Naive thymus-derived CD8-positive, alpha-beta T cell (primary cell): ENCODE measurements around the gene ZNF254. TPM values are rescaled to one million over a fixed set of nuclear protein-coding genes. Genes with fewer than 3 reads are reported as not detected.

ENCODE experiments used
- ATAC-seq, 2 donors: fragments of 150-1000 bp; cut with Tn5 transposase in 1 of 2; sonication (Bioruptor Pico), chemical (Tn5 transposase) in 1 of 2; 1 replicate in 1 of 2; 2 replicates in 1 of 2; pipeline ENCODE4 v1.10.0; 2021; ENCODE audit warnings: mild to moderate bottlenecking in 2 of 2, moderate library complexity in 2 of 2
- POLR2A ChIA-PET: fragments of 350-600 bp; sonication (Branson Sonifier 250); formaldehyde crosslinking; loops from one replicate; lab custom pipeline; 2021; ENCODE audit warnings: antibody characterized with exemption; lab: Charles Lee
- DNase-seq, 10 donors: peaks; one replicate each; pipeline versions ENCODE4 v3.0.0 to v3.0.0-alpha.2; 2020 to 2022
- H3K27ac Mint-ChIP-seq, 10 donors: one replicate each; pipeline ENCODE4 v1.8.0; 2020 to 2022; ENCODE audit warnings: mild to moderate bottlenecking in 10 of 10, mixed read lengths in 10 of 10, moderate library complexity in 4 of 10, inconsistent platforms in 1 of 10
- H3K27me3 Mint-ChIP-seq, 5 donors: one replicate each; pipeline ENCODE4 v1.8.0; 2021 to 2022; ENCODE audit warnings: mixed read lengths in 5 of 5
- H3K36me3 Mint-ChIP-seq, 3 donors: one replicate each; pipeline ENCODE4 v1.8.0; 2020 to 2022; ENCODE audit warnings: mixed read lengths in 3 of 3, mild to moderate bottlenecking in 2 of 3, inconsistent platforms in 1 of 3
- H3K4me1 Mint-ChIP-seq, 4 donors: one replicate each; pipeline ENCODE4 v1.8.0; 2021 to 2022; ENCODE audit warnings: mixed read lengths in 4 of 4
- H3K4me3 Mint-ChIP-seq, 10 donors: one replicate each; pipeline ENCODE4 v1.8.0; 2020 to 2022; ENCODE audit warnings: mild to moderate bottlenecking in 10 of 10, mixed read lengths in 10 of 10, moderate library complexity in 6 of 10, inconsistent platforms in 1 of 10
- H3K9me3 Mint-ChIP-seq, 9 donors: one replicate each; pipeline ENCODE4 v1.8.0; 2020 to 2022; ENCODE audit warnings: mixed read lengths in 9 of 9, mild to moderate bottlenecking in 3 of 9, inconsistent platforms in 1 of 9, moderate library complexity in 1 of 9
- polyA plus RNA-seq, 3 donors: library from polyadenylated mRNA; unstranded; fragments of 300-500 nt; fragmentation: Illumina TruSeq; gene quantifications; one replicate each; pipeline ENCODE4 v1.2.3, GENCODE V29; 2021
- total RNA-seq, 8 experiments: library from RNA in 2 of 8; stranded (reverse) in 2 of 8; gene quantifications; one replicate each; pipeline ENCODE4 v1.2.3 and lab custom pipeline; 2021 to 2026

Gene ZNF254
- total and polyA plus RNA-seq, 5 experiments from 2014 or later, result 5.0 to 21.3 (median 8.0) TPM

DNA sequence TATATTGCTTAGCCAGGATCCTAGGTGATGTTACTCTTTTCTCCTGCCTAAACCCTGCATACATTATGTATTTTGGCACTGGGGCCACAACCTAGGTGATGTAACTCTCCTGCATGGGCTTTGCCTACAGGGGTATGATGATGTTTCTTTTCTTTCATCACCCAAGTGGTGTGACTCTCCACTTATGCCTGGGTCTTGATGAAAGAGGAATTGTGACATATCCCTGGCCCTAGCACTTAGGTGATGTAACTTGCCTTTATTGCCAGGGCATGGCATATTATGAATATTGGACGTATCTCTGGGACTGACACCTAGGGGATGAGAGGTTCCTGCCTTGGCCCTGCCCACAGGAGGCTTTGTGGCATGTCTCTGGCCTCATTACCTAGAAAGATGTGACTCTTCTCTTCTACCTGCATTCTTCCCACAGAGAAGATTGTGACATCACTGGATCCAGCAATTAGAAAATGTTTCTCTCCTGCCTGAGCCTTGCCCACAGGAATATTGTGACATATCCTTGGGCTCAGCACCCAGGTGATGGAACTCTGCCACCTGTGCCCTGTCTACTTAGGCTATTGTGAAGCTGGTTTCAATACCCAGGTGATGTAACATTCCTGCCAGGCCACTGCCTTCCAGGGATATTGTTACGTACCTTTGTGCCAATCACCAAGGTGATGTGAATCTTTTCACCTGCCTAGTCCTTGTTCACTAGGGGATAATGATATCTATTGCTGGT lies 27.3 kb upstream of the ZNF254 start:
- Mint-ChIP-seq H3K4me1 (peaks cover 0 to 5% (median 2%) of the 10 kb centered on the region in 4 donors), H3K27ac (no peak overlapping the region), H3K9me3 (no peaks in the 10 kb centered on the region), H3K36me3 (peaks cover 5 to 48% (median 22%) of the 10 kb centered on the region in 3 donors), H3K27me3 (no peaks in the 10 kb centered on the region), H3K4me3 (no peak overlapping the region)
- ATAC-seq, result no peak
- no peak for DNase-seq
- POLR2A ChIA-PET, result no interaction called here

DNA sequence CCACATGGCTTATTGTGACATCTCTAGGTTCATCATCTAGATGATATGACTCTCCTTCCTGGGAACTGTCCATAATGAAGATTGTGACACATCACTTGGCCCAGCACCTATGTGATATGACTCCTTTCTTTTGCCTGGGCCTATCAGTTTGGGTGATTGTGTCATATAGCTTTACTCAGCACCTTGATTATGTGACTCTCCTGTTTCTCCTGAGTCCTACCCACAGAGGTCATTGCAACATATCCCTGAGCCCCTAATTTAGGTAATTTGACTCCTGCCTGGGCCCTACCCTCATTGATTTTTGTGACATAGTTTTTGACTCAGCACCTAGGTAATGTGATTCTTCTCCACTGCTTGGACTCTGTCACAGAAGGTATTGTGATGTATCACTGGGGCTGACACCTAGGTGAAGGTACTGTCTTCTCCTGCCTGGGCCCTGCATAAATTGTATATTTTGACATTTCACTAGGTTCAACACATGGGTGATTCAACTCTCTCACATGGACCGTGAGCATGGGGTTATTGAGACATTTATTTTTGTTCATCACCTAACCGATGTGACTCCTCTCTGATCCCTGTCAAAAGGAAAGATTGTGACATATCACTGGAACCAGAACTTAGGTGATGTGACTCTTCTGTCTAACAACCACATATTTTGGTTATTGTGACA lies 26.2 kb upstream of the ZNF254 start:
- peaks cover 0 to 5% (median 2%) of the 10 kb centered on the region in 4 donors for H3K4me1 Mint-ChIP-seq
- H3K27ac Mint-ChIP-seq, result peak overlapping the region in 2 of 10 donors; percentile 9 to 39
- ATAC-seq (no peak), DNase-seq (no peak)
- peaks cover 5 to 41% (median 22%) of the 10 kb centered on the region in 3 donors for H3K36me3 Mint-ChIP-seq
- no peaks in the 10 kb centered on the region for H3K9me3 Mint-ChIP-seq
- POLR2A ChIA-PET, result no interaction called here
- H3K27me3 Mint-ChIP-seq, result no peaks in the 10 kb centered on the region
- H3K4me3 Mint-ChIP-seq, result no peak overlapping the region

DNA sequence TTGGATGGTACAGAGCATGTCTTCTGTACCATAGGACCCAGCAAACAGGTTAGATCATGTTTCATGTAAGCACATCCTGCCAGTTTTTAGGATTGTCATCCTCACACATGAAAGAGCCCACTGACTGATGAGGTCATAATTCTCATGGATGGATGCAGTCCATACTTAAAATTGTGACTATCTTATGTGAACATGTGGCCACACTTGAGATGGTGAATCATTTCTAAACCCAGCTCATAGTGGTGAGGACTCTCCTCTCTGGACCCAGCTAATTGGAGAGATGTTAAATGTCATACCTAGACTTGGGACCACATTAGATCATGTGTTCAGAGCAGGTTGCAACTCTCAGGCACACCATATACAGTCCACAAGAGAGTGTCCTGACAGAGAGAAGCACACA lies 24.8 kb upstream of the ZNF254 start:
- DNase-seq, result no peak
- Mint-ChIP-seq H3K4me1 (peaks cover 0 to 10% (median 4%) of the 10 kb centered on the region in 4 donors), H3K4me3 (no peak overlapping the region), H3K9me3 (no peaks in the 10 kb centered on the region), H3K36me3 (peaks cover 5 to 37% (median 24%) of the 10 kb centered on the region in 3 donors), H3K27ac (peak overlapping the region in 4 of 10 donors; percentile 51 to 72 (median 70)), H3K27me3 (no peaks in the 10 kb centered on the region)
- POLR2A ChIA-PET, result interaction anchor here (0.6 to 0.7 kb wide), 2 partner anchors 26 to 303 kb away, joined by 3 read pairs; no protein-coding TSS in a partner anchor
- no peak for ATAC-seq

DNA sequence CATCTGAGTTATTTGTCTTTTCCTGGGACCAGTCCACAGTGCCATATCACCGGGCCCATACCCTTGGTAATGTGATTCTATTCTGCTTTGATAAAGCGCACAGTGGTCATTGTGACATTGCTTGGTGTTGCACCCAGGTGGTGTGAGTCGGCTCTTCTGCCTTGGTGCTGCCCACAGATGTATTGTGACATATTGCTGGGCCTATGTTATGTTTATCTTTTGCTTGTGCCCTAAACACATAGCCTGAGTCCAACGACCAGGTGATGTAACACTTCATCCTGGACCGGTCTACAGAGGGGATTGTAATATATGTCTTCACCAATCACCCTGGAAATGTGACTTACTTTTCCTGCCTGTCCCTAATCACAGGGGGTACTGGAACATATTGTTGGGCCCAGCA lies 23.7 kb upstream of the ZNF254 start:
- Mint-ChIP-seq H3K9me3 (no peaks in the 10 kb centered on the region), H3K4me1 (peaks cover 0 to 11% (median 5%) of the 10 kb centered on the region in 4 donors), H3K27ac (peak overlapping the region in 1 of 10 donors; percentile 23), H3K27me3 (no peaks in the 10 kb centered on the region), H3K4me3 (no peak overlapping the region), H3K36me3 (peaks cover 5 to 37% (median 29%) of the 10 kb centered on the region in 3 donors)
- POLR2A ChIA-PET, result no interaction called here
- ATAC-seq, result no peak
- DNase-seq, result no peak

DNA sequence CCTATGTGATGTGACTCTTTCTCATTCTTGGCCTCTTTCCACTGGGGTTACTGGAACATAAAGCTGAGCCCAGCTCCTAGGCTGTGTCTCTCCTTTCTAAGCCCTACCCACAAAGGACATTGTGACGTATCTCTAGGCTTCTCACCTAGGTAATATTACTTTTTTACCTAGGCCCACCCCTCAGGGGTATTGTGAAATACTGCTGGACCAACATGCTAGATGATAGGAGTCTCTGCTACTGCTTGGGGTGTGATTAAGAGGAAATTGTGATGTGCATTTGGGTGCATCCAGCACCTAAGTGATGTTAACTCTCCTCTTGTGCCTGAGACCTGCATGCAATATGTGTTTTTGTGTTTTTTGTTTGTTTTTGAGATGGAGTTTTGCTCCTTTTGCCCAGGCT lies 22.8 kb upstream of the ZNF254 start:
- Mint-ChIP-seq H3K9me3 (no peaks in the 10 kb centered on the region), H3K27ac (peak overlapping the region in 2 of 10 donors; percentile 48 to 54), H3K36me3 (peaks cover 5 to 29% (median 26%) of the 10 kb centered on the region in 3 donors), H3K4me3 (no peak overlapping the region), H3K27me3 (no peaks in the 10 kb centered on the region), H3K4me1 (peaks cover 0 to 11% (median 4%) of the 10 kb centered on the region in 4 donors)
- POLR2A ChIA-PET, result no interaction called here
- no peak for DNase-seq
- ATAC-seq, result no peak

DNA sequence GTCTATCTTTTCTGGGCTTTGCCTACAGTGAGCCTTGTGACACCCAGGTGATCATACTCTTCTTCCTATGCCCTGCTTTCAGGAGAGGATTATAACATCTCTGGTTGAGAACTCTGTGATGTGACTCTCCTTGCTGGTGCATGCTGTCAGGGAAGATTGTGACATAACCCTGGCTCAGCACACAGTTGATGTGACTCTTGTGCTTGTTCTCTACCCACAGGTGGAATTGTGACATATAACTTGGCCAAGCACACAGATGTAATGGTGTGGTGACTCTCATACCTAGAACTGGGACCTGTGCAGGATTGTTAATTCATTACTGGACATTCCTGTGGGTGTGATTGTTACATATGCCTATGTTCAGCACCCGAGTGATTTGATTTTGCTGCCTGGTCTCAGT lies 21.7 kb upstream of the ZNF254 start:
- peaks cover 4 to 22% (median 20%) of the 10 kb centered on the region in 3 donors for H3K36me3 Mint-ChIP-seq
- H3K27me3 Mint-ChIP-seq, result no peaks in the 10 kb centered on the region
- POLR2A ChIA-PET, result no interaction called here
- DNase-seq, result no peak
- H3K27ac Mint-ChIP-seq, result peak overlapping the region in 1 of 10 donors; percentile 24
- H3K4me3 Mint-ChIP-seq, result no peak overlapping the region
- H3K9me3 Mint-ChIP-seq, result no peaks in the 10 kb centered on the region
- no peak for ATAC-seq
- H3K4me1 Mint-ChIP-seq, result peaks cover 0 to 11% (median 3%) of the 10 kb centered on the region in 4 donors

DNA sequence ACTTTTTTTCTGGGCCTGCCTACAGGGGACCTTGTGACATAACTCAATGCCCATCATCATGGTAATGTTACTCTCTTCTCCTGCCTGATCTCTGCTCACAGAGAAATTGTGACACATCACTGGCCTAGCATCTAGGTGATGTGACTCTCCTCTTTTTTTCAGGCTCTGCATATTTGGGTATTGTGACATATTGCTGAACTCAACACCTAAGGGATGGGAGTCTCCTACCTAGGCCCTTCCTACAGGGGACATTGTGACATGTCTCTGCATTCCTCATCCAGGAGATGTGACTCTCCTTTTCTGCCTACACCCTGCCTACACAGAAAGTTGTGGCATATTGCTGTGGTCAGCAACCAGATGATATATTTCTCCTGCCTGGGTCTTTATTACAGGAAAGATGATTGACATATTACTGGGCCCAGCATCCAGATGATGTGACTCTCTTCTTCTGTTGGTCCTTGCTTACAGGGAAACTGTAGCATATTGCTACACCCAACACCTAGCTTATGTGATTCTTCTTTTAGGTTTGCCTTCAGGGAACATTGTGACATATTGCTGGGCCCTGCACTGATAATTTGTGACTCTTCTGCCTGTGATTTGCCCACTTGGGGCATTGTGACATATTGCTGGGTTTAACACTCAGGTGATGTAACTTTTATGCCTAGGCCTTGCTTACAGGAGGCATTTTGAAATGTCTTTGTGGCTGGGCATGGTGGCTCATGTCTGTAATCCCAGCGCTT lies 21.0 kb upstream of the ZNF254 start:
- no peak for DNase-seq
- Mint-ChIP-seq H3K9me3 (no peaks in the 10 kb centered on the region), H3K27ac (peak overlapping the region in 5 of 10 donors; percentile 10 to 61 (median 42)), H3K4me3 (no peak overlapping the region), H3K4me1 (peaks cover 0 to 11% (median 3%) of the 10 kb centered on the region in 4 donors), H3K36me3 (peaks cover 0 to 17% (median 15%) of the 10 kb centered on the region in 3 donors), H3K27me3 (no peaks in the 10 kb centered on the region)
- no peak for ATAC-seq
- POLR2A ChIA-PET, result no interaction called here

DNA sequence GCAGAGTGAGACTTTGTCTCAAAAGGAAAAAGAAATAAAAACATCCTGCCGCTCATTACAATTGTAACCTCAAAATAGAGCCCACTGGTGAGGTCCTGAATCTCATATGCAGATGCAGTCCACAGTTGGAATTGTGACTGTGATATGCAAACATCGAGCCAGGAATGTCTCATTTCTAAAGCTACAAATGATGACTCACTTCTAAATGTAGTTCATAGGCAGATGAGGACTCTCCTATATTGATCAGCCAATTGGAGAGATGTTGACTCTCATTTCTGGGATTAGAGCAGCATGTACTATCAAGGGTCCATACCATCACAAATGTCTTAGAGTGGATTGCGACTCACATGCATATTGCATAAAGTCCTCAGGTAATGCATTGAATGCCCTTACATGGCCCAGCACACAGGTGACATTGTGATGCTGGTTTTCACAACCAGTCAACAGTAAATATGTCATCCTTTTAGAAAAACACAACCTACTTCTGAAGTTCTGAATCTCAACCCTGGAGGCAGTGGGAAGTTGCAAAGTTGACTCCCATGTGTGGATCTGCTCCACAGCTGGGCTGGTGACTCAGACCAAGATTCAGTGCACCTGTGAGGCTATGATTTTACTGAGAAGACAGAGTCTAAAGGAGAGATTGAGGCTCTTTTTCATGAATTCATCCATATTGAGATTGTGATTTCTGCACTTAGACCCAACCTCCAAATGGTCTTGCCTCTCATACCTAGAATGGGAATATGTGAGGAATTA lies 16.9 kb upstream of the ZNF254 start:
- no peak overlapping the region for H3K4me3 Mint-ChIP-seq
- no peak for ATAC-seq
- peaks cover 0 to 4% (median 0%) of the 10 kb centered on the region in 9 donors for H3K9me3 Mint-ChIP-seq
- peaks cover 0 to 8% (median 2%) of the 10 kb centered on the region in 4 donors for H3K4me1 Mint-ChIP-seq
- no peak overlapping the region for H3K27ac Mint-ChIP-seq
- no peak for DNase-seq
- peaks cover 16 to 39% (median 36%) of the 10 kb centered on the region in 3 donors for H3K36me3 Mint-ChIP-seq
- H3K27me3 Mint-ChIP-seq, result no peaks in the 10 kb centered on the region
- POLR2A ChIA-PET, result no interaction called here

DNA sequence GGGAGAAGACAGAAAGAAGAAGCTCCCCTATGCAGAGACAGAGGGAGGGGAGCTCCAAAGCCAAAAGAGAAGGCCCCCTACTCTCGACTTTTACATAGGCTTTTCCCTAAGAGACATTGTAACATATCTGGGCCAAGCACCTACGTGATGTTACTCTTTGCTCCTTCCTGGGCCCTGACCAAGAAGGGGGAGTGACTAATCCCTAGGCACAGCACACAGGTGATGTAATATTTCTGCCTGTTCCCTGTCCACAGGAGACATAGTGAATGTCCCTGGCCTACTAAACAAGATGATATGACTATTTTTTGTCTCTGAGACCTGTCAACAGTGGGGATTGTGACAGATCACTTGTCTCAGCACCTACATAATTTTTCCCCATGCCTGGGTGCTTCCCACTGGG lies 15.9 kb upstream of the ZNF254 start:
- no peak for ATAC-seq
- Mint-ChIP-seq H3K4me3 (no peak overlapping the region), H3K4me1 (peaks cover 0 to 7% (median 2%) of the 10 kb centered on the region in 4 donors), H3K9me3 (peaks cover 0 to 7% (median 0%) of the 10 kb centered on the region in 9 donors), H3K36me3 (peaks cover 16 to 47% (median 40%) of the 10 kb centered on the region in 3 donors), H3K27ac (peak overlapping the region in 1 of 10 donors; percentile 7), H3K27me3 (no peaks in the 10 kb centered on the region)
- DNase-seq, result no peak
- POLR2A ChIA-PET, result no interaction called here

DNA sequence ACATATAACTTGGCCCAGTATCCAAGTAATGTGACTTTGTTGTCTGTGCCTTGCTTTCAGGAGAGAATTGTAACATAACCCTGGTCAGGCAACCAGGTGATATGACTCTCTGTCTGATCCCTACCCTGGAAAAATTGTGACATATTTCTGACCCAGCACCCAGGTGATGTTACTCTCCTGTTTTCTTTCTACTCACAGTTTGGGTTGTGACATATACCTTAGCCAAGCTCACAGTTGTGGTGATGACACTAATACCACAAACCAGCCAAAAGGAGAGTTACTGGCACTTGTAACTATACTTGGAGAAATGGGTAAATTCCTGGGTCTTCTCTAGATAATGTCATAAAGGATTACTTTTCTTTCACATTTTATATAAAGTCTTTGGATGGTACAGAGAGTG lies 14.3 kb upstream of the ZNF254 start:
- ATAC-seq, result no peak
- H3K27ac Mint-ChIP-seq, result no peak overlapping the region
- peaks cover 21 to 55% (median 33%) of the 10 kb centered on the region in 3 donors for H3K36me3 Mint-ChIP-seq
- no peaks in the 10 kb centered on the region for H3K27me3 Mint-ChIP-seq
- H3K9me3 Mint-ChIP-seq, result peaks cover 0 to 9% (median 0%) of the 10 kb centered on the region in 9 donors
- H3K4me1 Mint-ChIP-seq, result peaks cover 0 to 4% (median under 1%) of the 10 kb centered on the region in 4 donors
- no peak for DNase-seq
- POLR2A ChIA-PET, result no interaction called here
- H3K4me3 Mint-ChIP-seq, result no peak overlapping the region

DNA sequence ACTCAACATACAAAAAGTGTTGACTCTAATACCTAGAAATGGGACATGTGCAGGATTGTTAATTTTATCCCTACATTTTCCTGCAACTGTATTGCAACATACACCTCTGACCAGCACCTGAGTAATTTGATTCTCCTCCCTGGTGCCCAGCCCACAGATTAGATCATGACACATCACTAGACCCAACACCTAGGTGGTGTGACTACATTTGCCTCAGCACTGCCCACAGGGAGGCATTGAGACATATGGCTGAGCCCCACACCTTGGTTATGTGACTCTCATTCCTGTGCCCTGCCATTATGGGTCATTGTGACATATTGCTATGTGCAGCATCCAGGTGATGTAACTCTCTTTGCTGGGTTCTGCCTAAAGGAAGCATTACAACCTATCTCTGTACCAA lies 13.2 kb upstream of the ZNF254 start:
- Mint-ChIP-seq H3K4me3 (no peak overlapping the region), H3K9me3 (peaks cover 0 to 9% (median 0%) of the 10 kb centered on the region in 9 donors), H3K27me3 (no peaks in the 10 kb centered on the region), H3K36me3 (peaks cover 21 to 52% (median 26%) of the 10 kb centered on the region in 3 donors), H3K4me1 (peaks cover 0 to 5% (median 1%) of the 10 kb centered on the region in 4 donors), H3K27ac (peak overlapping the region in 1 of 10 donors; percentile 4)
- POLR2A ChIA-PET, result no interaction called here
- no peak for ATAC-seq
- no peak for DNase-seq
